HG03571 (cell line): ENCODE measurements around the gene ERI3.
A peak's percentile ranks its signal among the peaks of the same experiment; 100 is the strongest.
"Not testable (repeated sequence)": the region's sequence is repeated elsewhere in the genome, so short reads cannot be mapped to it uniquely, and the experiment has no call there.

ENCODE experiments used
- ATAC-seq: cut with Tn5 transposase; IDR thresholded peaks from one replicate; pipeline ENCODE4 v1.9.1; 2021; ENCODE audit not compliant: unreplicated experiment

Gene ERI3

GRCh38 chr1:44217809-44218410 lies 137.1 kb downstream of the ERI3 start:
- ATAC-seq = no peak

- peak; percentile 59 for ATAC-seq
Measured at GRCh38 chr1:44213222-44214112, 141.6 kb downstream of the ERI3 start, which contains the start of gene DMAP1. DMAP1 (plus strand) TSS chr1:44213471; CDS start chr1:44213754, 283 bp downstream.

- no peak for ATAC-seq
Measured at GRCh38 chr1:44212355-44213221, 142.5 kb downstream of the ERI3 start.

GRCh38 chr1:44210595-44210994 lies 144.5 kb downstream of the ERI3 start:
- no peak for ATAC-seq

- ATAC-seq = no peak
Measured at GRCh38 chr1:44208226-44208625, 146.8 kb downstream of the ERI3 start.

GRCh38 chr1:44206545-44206944 lies 148.5 kb downstream of the ERI3 start:
- ATAC-seq = not testable (repeated sequence)

GRCh38 chr1:44200336-44200735 lies 154.7 kb downstream of the ERI3 start:
- ATAC-seq = no peak

- ATAC-seq = no peak
Measured at GRCh38 chr1:44174630-44175029, 180.4 kb downstream of the ERI3 start.
